CD4-positive, CD25-positive, alpha-beta regulatory T cell (primary cell): ENCODE data around the gene ITGA11. TPM values are rescaled to one million over a fixed set of nuclear protein-coding genes. Genes with fewer than 3 reads are reported as not detected.

Experiments
- ATAC-seq, 2 donors: fragments of 150-1000 bp; cut with Tn5 transposase; one replicate each; pipeline ENCODE4 v1.10.0; 2021; ENCODE audit warnings: low read depth in 2 of 2, moderate number of reproducible peaks in 2 of 2, moderate library complexity in 1 of 2
- DNase-seq, 3 donors: peaks; one replicate each; pipeline versions ENCODE4 v3.0.0 to v3.0.0-alpha.2; 2012 to 2022; ENCODE audit warnings: mixed read lengths in 1 of 3
- H3K27ac ChIP-seq: one replicate; pipeline ENCODE4 v1.7.0; 2013; ENCODE audit warnings: mild to moderate bottlenecking, low read length; ENCODE audit not compliant: insufficient read depth, poor library complexity, severe bottlenecking
- H3K27me3 ChIP-seq: one replicate; pipeline ENCODE4 v1.7.0; 2013; ENCODE audit warnings: low read length; ENCODE audit not compliant: control insufficient read depth, insufficient read depth
- H3K36me3 ChIP-seq: one replicate; pipeline ENCODE4 v1.7.0; 2013; ENCODE audit warnings: mild to moderate bottlenecking, low read length, moderate library complexity; ENCODE audit not compliant: control insufficient read depth, insufficient read depth
- H3K4me1 ChIP-seq: 2 replicates; pipeline ENCODE4 v1.7.0; 2013; ENCODE audit warnings: mild to moderate bottlenecking, low read length; ENCODE audit not compliant: insufficient read depth, control insufficient read depth, poor library complexity, severe bottlenecking
- H3K4me3 ChIP-seq: one replicate; pipeline ENCODE4 v1.7.0; 2013; ENCODE audit warnings: low read depth, mild to moderate bottlenecking, low read length, moderate library complexity
- H3K9me3 ChIP-seq, 2 experiments: 1 replicate in 1 of 2; 2 replicates in 1 of 2; pipeline ENCODE4 v1.7.0; 2013; ENCODE audit warnings: low read length in 2 of 2, mild to moderate bottlenecking in 1 of 2, moderate library complexity in 1 of 2; ENCODE audit not compliant: control insufficient read depth in 2 of 2
- H3K27ac Mint-ChIP-seq, 3 donors: one replicate each; pipeline ENCODE4 v1.8.0; 2020 to 2022; ENCODE audit warnings: mild to moderate bottlenecking in 3 of 3, mixed read lengths in 3 of 3, moderate library complexity in 2 of 3
- H3K27me3 Mint-ChIP-seq: one replicate; pipeline ENCODE4 v1.8.0; 2022; ENCODE audit warnings: mild to moderate bottlenecking, mixed read lengths
- H3K36me3 Mint-ChIP-seq: one replicate; pipeline ENCODE4 v1.8.0; 2020; ENCODE audit warnings: mixed read lengths
- H3K4me1 Mint-ChIP-seq, 4 donors: one replicate each; pipeline ENCODE4 v1.8.0; 2020 to 2022; ENCODE audit warnings: mixed read lengths in 4 of 4, mild to moderate bottlenecking in 1 of 4
- H3K4me3 Mint-ChIP-seq, 4 donors: one replicate each; pipeline ENCODE4 v1.8.0; 2020 to 2022; ENCODE audit warnings: mild to moderate bottlenecking in 4 of 4, mixed read lengths in 4 of 4, moderate library complexity in 3 of 4
- H3K9me3 Mint-ChIP-seq, 7 donors: one replicate each; pipeline ENCODE4 v1.8.0; 2020 to 2022; ENCODE audit warnings: mixed read lengths in 7 of 7, mild to moderate bottlenecking in 3 of 7, moderate library complexity in 2 of 7
- polyA plus RNA-seq, 4 donors: library from polyadenylated mRNA; unstranded; fragments of 300-500 nt; fragmentation: Illumina TruSeq; gene quantifications; one replicate each; pipeline ENCODE4 v1.2.3, GENCODE V29; 2021
- total RNA-seq: library from RNA; stranded (reverse); gene quantifications from one replicate; pipeline ENCODE4 v1.2.3, GENCODE V29; 2022

Gene ITGA11
- total and polyA plus RNA-seq, 5 donors from 2014 or later = 0.02 to 0.05 TPM; not detected in 3

DNA sequence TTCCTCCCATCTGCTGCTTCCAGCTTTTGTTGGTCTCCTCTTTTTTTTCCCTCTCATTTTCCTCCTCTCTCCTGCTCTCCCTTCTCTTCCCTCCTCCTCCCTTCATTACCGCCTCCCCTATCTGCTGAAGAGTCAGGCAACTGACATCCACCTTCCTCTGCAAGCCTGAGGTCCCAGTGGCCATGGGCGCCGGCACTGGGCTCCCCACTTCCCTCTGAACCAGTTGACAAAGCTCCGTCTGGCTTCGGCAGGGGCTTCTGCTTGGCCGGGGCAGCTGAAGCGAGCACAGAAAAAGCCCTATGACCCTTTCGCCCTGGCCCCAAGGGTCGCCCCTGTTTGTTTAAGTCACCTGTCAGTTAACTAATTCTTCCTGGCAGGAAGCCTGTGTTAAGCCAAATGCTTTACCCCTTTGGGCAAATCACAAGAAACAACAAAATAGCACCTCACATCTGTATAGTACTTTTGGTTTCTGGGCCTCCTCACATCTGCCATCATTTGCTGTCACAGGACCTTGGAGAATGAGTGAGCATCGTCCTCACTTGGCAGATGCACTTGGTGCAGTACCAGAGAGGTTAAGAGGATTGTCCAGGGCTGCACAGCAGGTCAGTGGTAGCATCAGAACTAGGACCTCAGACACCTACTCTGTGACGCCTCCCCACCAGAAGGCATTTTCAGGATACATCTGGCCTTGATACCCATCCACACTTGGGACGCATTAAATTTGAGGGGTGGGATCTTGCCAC is 27.7 kb downstream of the ITGA11 start:
- no peak for DNase-seq
- Mint-ChIP-seq H3K4me1 (no peaks in the 10 kb centered on the region), H3K9me3 (peaks cover 0 to 2% (median 0%) of the 10 kb centered on the region in 7 donors), H3K27me3 (no peaks in the 10 kb centered on the region), H3K27ac (no peak overlapping the region), H3K36me3 (no peaks in the 10 kb centered on the region), H3K4me3 (no peak overlapping the region)
- no peaks in the 10 kb centered on the region for H3K9me3 ChIP-seq
- H3K27me3 ChIP-seq = no peaks in the 10 kb centered on the region
- H3K4me1 ChIP-seq = no peaks in the 10 kb centered on the region
- no peak overlapping the region for H3K27ac ChIP-seq
- H3K4me3 ChIP-seq = no peak overlapping the region
- ATAC-seq = no peak
- no peaks in the 10 kb centered on the region for H3K36me3 ChIP-seq

DNA sequence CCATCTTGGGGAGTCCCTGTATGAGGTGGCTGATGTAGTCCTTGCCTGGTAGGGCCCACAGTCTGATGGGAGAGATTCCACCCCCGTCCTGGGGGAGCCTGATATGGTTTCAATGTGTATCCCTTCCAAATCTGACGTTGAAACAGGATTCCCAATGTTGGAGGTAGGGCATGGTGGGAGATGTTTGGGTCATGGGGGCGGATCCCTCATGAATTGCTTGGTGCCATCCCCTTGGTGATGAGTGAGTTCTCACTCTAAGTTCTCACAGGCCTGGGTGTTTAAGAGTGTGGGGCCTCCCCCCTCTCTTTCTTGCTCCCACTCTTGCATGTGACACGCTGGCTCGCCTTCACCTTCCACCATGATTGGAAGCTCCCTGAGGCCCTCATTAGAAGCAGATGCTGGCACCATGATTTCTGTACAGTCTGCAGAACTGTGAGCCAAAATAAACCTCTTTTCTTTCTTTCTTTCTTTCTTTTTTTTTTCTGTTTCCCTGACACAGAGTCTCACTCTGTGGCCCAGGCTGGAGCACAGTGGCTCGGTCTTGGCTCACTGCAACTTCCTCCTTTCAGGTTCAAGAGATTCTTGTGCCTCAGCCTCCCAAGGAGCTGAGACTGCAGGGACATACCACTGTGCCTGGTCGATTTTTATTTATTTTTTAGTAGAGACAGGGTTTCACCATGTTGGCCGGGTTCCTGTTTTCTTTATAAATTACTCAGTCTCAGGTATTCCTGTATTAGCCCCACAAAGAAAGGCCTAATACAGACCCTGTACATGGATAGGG is 28.6 kb downstream of the ITGA11 start:
- Mint-ChIP-seq H3K9me3 (peaks cover 0 to 2% (median 0%) of the 10 kb centered on the region in 7 donors), H3K27me3 (no peaks in the 10 kb centered on the region), H3K36me3 (no peaks in the 10 kb centered on the region), H3K4me3 (no peak overlapping the region), H3K4me1 (no peaks in the 10 kb centered on the region), H3K27ac (no peak overlapping the region)
- DNase-seq = no peak
- no peaks in the 10 kb centered on the region for H3K36me3 ChIP-seq
- ATAC-seq = no peak
- H3K4me3 ChIP-seq = no peak overlapping the region
- H3K9me3 ChIP-seq = no peaks in the 10 kb centered on the region
- no peaks in the 10 kb centered on the region for H3K27me3 ChIP-seq
- H3K4me1 ChIP-seq = no peaks in the 10 kb centered on the region
- no peak overlapping the region for H3K27ac ChIP-seq

GRCh38 chr15:68402432-68403160 is 29.4 kb downstream of the ITGA11 start:
- no peak overlapping the region for H3K4me3 ChIP-seq
- Mint-ChIP-seq H3K27ac (no peak overlapping the region), H3K9me3 (peaks cover 0 to 2% (median 0%) of the 10 kb centered on the region in 7 donors), H3K27me3 (no peaks in the 10 kb centered on the region), H3K4me1 (no peaks in the 10 kb centered on the region), H3K36me3 (no peaks in the 10 kb centered on the region), H3K4me3 (no peak overlapping the region)
- ATAC-seq (no peak), DNase-seq (no peak)
- no peaks in the 10 kb centered on the region for H3K27me3 ChIP-seq
- no peak overlapping the region for H3K27ac ChIP-seq
- no peaks in the 10 kb centered on the region for H3K9me3 ChIP-seq
- no peaks in the 10 kb centered on the region for H3K36me3 ChIP-seq
- H3K4me1 ChIP-seq = no peaks in the 10 kb centered on the region

DNA sequence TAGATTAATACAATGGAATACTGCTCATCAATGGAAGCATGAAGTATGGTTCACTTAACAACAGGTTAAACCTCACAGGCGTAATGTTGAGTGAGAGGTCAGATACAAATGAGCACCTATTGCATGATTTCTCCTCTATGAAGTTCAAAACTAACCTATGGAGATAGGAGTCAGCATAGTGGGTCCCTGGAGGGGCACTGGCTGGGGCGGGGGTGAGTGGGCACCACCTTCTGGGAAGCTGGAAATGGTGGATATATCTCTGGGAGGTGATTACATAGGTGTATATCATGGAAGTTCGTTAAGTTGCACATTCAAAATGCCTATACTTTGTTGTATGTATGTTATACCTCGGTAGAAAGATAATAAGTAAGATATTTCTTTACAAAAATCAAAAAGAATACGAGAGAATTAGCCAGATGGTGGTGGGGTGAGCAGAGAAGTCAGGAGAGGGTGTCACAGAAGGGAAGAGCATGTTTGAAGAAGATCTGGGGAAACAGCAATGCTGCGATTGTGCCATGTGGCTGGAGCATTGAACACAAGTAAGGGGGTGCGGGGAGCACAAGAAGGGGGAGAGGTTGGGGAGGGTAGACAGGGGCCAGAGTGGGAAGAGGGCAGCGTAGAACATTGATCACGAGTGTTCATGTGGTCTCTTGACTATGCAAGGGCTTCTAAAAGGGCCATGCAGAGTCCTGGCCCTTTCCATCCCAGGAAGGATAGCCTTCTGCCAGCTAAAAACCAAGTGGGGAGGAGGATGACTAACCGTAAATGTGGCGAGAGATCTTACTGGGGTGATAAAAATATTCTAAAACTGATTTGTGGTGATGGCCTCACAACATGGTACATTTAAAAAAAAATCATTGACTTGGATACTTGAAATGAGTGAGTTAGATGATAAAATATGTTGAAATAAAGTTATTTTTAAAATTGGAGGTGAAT is 30.2 kb downstream of the ITGA11 start:
- H3K4me3 ChIP-seq = no peak overlapping the region
- Mint-ChIP-seq H3K27me3 (no peaks in the 10 kb centered on the region), H3K36me3 (no peaks in the 10 kb centered on the region), H3K27ac (no peak overlapping the region), H3K9me3 (peaks cover 0 to 2% (median 0%) of the 10 kb centered on the region in 7 donors), H3K4me1 (no peaks in the 10 kb centered on the region), H3K4me3 (no peak overlapping the region)
- no peak overlapping the region for H3K27ac ChIP-seq
- no peak for ATAC-seq
- H3K4me1 ChIP-seq = no peaks in the 10 kb centered on the region
- DNase-seq = no peak
- H3K9me3 ChIP-seq = no peaks in the 10 kb centered on the region
- H3K27me3 ChIP-seq = no peaks in the 10 kb centered on the region
- H3K36me3 ChIP-seq = no peaks in the 10 kb centered on the region

- H3K9me3 Mint-ChIP-seq = peaks cover 0 to 5% (median 0%) of the 10 kb centered on the region in 7 donors
- no peak for DNase-seq
- Histone ChIP-seq H3K27ac (no peak overlapping the region), H3K4me3 (no peak overlapping the region), H3K4me1 (no peaks in the 10 kb centered on the region), H3K27me3 (no peaks in the 10 kb centered on the region), H3K9me3 (no peaks in the 10 kb centered on the region), H3K36me3 (no peaks in the 10 kb centered on the region)
- no peak for ATAC-seq
- peaks cover 3% of the 10 kb centered on the region for H3K36me3 Mint-ChIP-seq
- no peak overlapping the region for H3K4me3 Mint-ChIP-seq
- H3K27ac Mint-ChIP-seq = no peak overlapping the region
- no peaks in the 10 kb centered on the region for H3K4me1 Mint-ChIP-seq
- H3K27me3 Mint-ChIP-seq = peaks cover 4% of the 10 kb centered on the region
These were observed 31.9 kb downstream of the ITGA11 start for GRCh38 chr15:68400066-68400456.

GRCh38 chr15:68399096-68400065 is 32.6 kb downstream of the ITGA11 start:
- DNase-seq = peak in 1 of 3 donors; percentile 17
- Mint-ChIP-seq H3K27me3 (peaks cover 9% of the 10 kb centered on the region), H3K4me3 (no peak overlapping the region), H3K4me1 (no peaks in the 10 kb centered on the region), H3K9me3 (peaks cover 0 to 8% (median 0%) of the 10 kb centered on the region in 7 donors), H3K27ac (no peak overlapping the region), H3K36me3 (peaks cover 5% of the 10 kb centered on the region)
- no peaks in the 10 kb centered on the region for H3K27me3 ChIP-seq
- H3K4me3 ChIP-seq = no peak overlapping the region
- ATAC-seq = no peak
- no peaks in the 10 kb centered on the region for H3K4me1 ChIP-seq
- H3K27ac ChIP-seq = no peak overlapping the region
- H3K9me3 ChIP-seq = peaks cover 0 to 1% of the 10 kb centered on the region in 2 experiments
- H3K36me3 ChIP-seq = no peaks in the 10 kb centered on the region
